H1 (cell line): ENCODE data around the gene SENP2. TPM values are rescaled to one million over a fixed set of nuclear protein-coding genes. Genes with fewer than 3 reads are reported as not detected.
A peak's percentile ranks its signal among the peaks of the same experiment; 100 is the strongest.

Experiments used
- CTCF ChIA-PET: fragments of 300-600 bp; sonication (Branson Sonifier 250); formaldehyde crosslinking; loops from one replicate; lab custom pipeline; 2021; ENCODE audit not compliant: partially characterized antibody; lab: Charles Lee
- POLR2A ChIA-PET: fragments of 300-600 bp; sonication (Branson Sonifier 250); formaldehyde crosslinking; loops from one replicate; lab custom pipeline; 2021; ENCODE audit warnings: inconsistent platforms; ENCODE audit not compliant: partially characterized antibody; lab: Charles Lee
- DNase-seq, 2 experiments: peaks; one replicate each; pipeline versions ENCODE4 v3.0.0 to v3.0.0-alpha.2; 2010 to 2022; ENCODE audit warnings: low spot score in 2 of 2, low read depth in 1 of 2, mixed read lengths in 1 of 2
- FAIRE-seq: peaks from 2 replicates; lab custom pipeline; 2011; peaks lifted over from hg19 to GRCh38; lab: Jason Lieb, UNC
- H2AFZ ChIP-seq: 2 replicates; pipeline ENCODE4 v1.8.1; 2012; ENCODE audit warnings: low read length, inconsistent platforms
- H2AK5ac ChIP-seq: 2 replicates; pipeline ENCODE4 v1.6.1; 2013; ENCODE audit warnings: low read depth, low read length
- H2BK120ac ChIP-seq: replicated peaks from 2 replicates; pipeline ENCODE3; 2013; ENCODE audit warnings: low read depth, low read length, inconsistent platforms
- H2BK12ac ChIP-seq: 2 replicates; pipeline ENCODE4 v1.6.1; 2013; ENCODE audit warnings: low read depth, low read length
- H2BK15ac ChIP-seq: 2 replicates; pipeline ENCODE4 v1.6.1; 2013; ENCODE audit warnings: low read length
- H2BK20ac ChIP-seq: 2 replicates; pipeline ENCODE4 v1.6.1; 2013; ENCODE audit warnings: low read length
- H2BK5ac ChIP-seq: 2 replicates; pipeline ENCODE4 v1.6.1; 2013; ENCODE audit warnings: low read depth, low read length
- H3K14ac ChIP-seq: 2 replicates; pipeline ENCODE4 v1.6.1; 2013; ENCODE audit warnings: inconsistent platforms; ENCODE audit not compliant: insufficient read length
- H3K18ac ChIP-seq: 2 replicates; pipeline ENCODE4 v1.6.1; 2013; ENCODE audit warnings: low read length; ENCODE audit errors: extremely low read depth
- H3K23ac ChIP-seq: 2 replicates; pipeline ENCODE4 v1.6.1; 2013; ENCODE audit warnings: inconsistent platforms; ENCODE audit not compliant: insufficient read length
- H3K23me2 ChIP-seq: 2 replicates; pipeline ENCODE4 v1.6.1; 2013; ENCODE audit warnings: low read depth, low read length
- H3K27ac ChIP-seq: 2 replicates; pipeline ENCODE4 v1.6.1; 2011; ENCODE audit warnings: low read depth, low read length, inconsistent platforms
- H3K27me3 ChIP-seq, 4 experiments: replicated peaks in 1 of 4; 1 replicate in 1 of 4; 2 replicates in 3 of 4; pipeline versions ENCODE4 v1.6.1 to v1.8.1; 2011 to 2013; ENCODE audit warnings: low read length in 3 of 4, mild to moderate bottlenecking in 3 of 4, inconsistent platforms in 2 of 4, mixed read lengths in 2 of 4, moderate library complexity in 1 of 4; ENCODE audit not compliant: control insufficient read depth in 3 of 4, insufficient read depth in 3 of 4; ENCODE audit errors: extremely low read depth in 1 of 4
- H3K36me3 ChIP-seq, 4 experiments: 2 replicates each; pipeline versions ENCODE4 v1.6.1 to v1.8.1; 2011 to 2013; ENCODE audit warnings: mild to moderate bottlenecking in 4 of 4, low read length in 3 of 4, moderate library complexity in 2 of 4, control low read depth in 1 of 4, inconsistent platforms in 1 of 4; ENCODE audit not compliant: insufficient read depth in 4 of 4, control insufficient read depth in 2 of 4
- H3K4ac ChIP-seq: replicated peaks from 2 replicates; pipeline ENCODE3; 2013; ENCODE audit warnings: low read length, low read depth, mixed read lengths, inconsistent platforms; ENCODE audit not compliant: insufficient read length
- H3K4me1 ChIP-seq, 4 experiments: replicated peaks in 1 of 4; 1 replicate in 1 of 4; 2 replicates in 3 of 4; pipeline versions ENCODE4 v1.6.1 to v1.8.1; 2011 to 2013; ENCODE audit warnings: low read length in 3 of 4, inconsistent platforms in 2 of 4, mixed read lengths in 1 of 4; ENCODE audit not compliant: insufficient read depth in 4 of 4, control insufficient read depth in 3 of 4
- H3K4me2 ChIP-seq, 2 experiments: 2 replicates each; pipeline versions ENCODE4 v1.6.1 to v1.8.1; 2011 to 2013; ENCODE audit warnings: low read depth in 2 of 2, low read length in 2 of 2, control low read depth in 1 of 2, inconsistent platforms in 1 of 2, mild to moderate bottlenecking in 1 of 2; ENCODE audit not compliant: insufficient read depth in 1 of 2
- H3K4me3 ChIP-seq, 4 experiments: fragments of 200-600, 300-600 bp in 1 of 4; sonication (generic), shearing (Covaris generic), sonication (Bioruptor Twin) in 1 of 4; 2 replicates each; pipeline versions ENCODE4 v1.5.1 to v1.8.1; 2011 to 2016; ENCODE audit warnings: low read length in 4 of 4, low read depth in 3 of 4, control low read depth in 2 of 4, inconsistent platforms in 2 of 4, mild to moderate bottlenecking in 2 of 4, mixed read lengths in 1 of 4, moderate library complexity in 1 of 4; ENCODE audit not compliant: insufficient read depth in 2 of 4; ENCODE audit errors: extremely low read depth in 1 of 4
- H3K56ac ChIP-seq: replicated peaks from 2 replicates; pipeline ENCODE3; 2013; ENCODE audit warnings: low read depth, mild to moderate bottlenecking, mixed read lengths, low read length, inconsistent platforms; ENCODE audit not compliant: insufficient read length
- H3K79me1 ChIP-seq: 2 replicates; pipeline ENCODE4 v1.6.1; 2013; ENCODE audit warnings: low read depth, low read length, control low read depth
- H3K79me2 ChIP-seq, 2 experiments: 2 replicates each; pipeline versions ENCODE4 v1.6.1 to v1.8.1; 2012 to 2013; ENCODE audit warnings: low read length in 2 of 2, mild to moderate bottlenecking in 2 of 2, inconsistent platforms in 1 of 2; ENCODE audit not compliant: insufficient read depth in 2 of 2, control insufficient read depth in 1 of 2
- H3K9ac ChIP-seq, 4 experiments: replicated peaks in 1 of 4; 1 replicate in 1 of 4; 2 replicates in 3 of 4; pipeline versions ENCODE4 v1.6.1 to v1.8.1; 2011 to 2013; ENCODE audit warnings: low read depth in 3 of 4, low read length in 3 of 4, control low read depth in 2 of 4, mild to moderate bottlenecking in 2 of 4, moderate library complexity in 2 of 4, inconsistent platforms in 1 of 4; ENCODE audit errors: extremely low read depth in 1 of 4
- H3K9me3 ChIP-seq, 2 experiments: 2 replicates each; pipeline versions ENCODE4 v1.6.1 to v1.8.1; 2012 to 2013; ENCODE audit warnings: mild to moderate bottlenecking in 2 of 2, moderate library complexity in 2 of 2, control low read depth in 1 of 2, inconsistent platforms in 1 of 2, low read depth in 1 of 2, low read length in 1 of 2, mixed read lengths in 1 of 2; ENCODE audit not compliant: insufficient read depth in 2 of 2
- H4K20me1 ChIP-seq, 2 experiments: replicated peaks in 1 of 2; 2 replicates each; pipeline versions ENCODE3 to v1.8.1; 2011 to 2013; ENCODE audit warnings: inconsistent platforms in 2 of 2, low read length in 2 of 2, mild to moderate bottlenecking in 1 of 2; ENCODE audit not compliant: insufficient read depth in 2 of 2, control insufficient read depth in 1 of 2
- H4K5ac ChIP-seq: 2 replicates; pipeline ENCODE4 v1.6.1; 2013; ENCODE audit warnings: low read length, low read depth, mixed read lengths, inconsistent platforms; ENCODE audit not compliant: insufficient read length
- H4K8ac ChIP-seq: 2 replicates; pipeline ENCODE4 v1.8.0; 2013; ENCODE audit warnings: mild to moderate bottlenecking, moderate library complexity, low read length, inconsistent platforms; ENCODE audit not compliant: insufficient read depth; ENCODE audit errors: extremely low read depth
- H4K91ac ChIP-seq: replicated peaks from 2 replicates; pipeline ENCODE3; 2013; ENCODE audit warnings: low read length, mixed read lengths, inconsistent platforms; ENCODE audit not compliant: insufficient read length
- ASH2L ChIP-seq: fragments of 200-600, 300-600 bp; sonication (generic); IDR thresholded peaks from one replicate; pipeline ENCODE4 v1.7.1; 2017; ENCODE audit warnings: low read length
- CHD2 ChIP-seq: IDR thresholded peaks from 2 replicates; pipeline ENCODE4 v1.6.1; 2012; ENCODE audit warnings: low read length, improper control_type of control experiment
- KDM5A ChIP-seq: fragments of 200-600 bp; IDR thresholded peaks from 2 replicates; pipeline ENCODE4 v1.7.1; 2012; ENCODE audit warnings: mild to moderate bottlenecking, low read length, inconsistent platforms, mixed read lengths
- RBBP5 ChIP-seq: IDR thresholded peaks from 2 replicates; pipeline ENCODE4 v1.7.1; 2012; ENCODE audit warnings: low read depth, mild to moderate bottlenecking, inconsistent platforms, low read length, moderate library complexity, borderline replicate concordance
- RFX5 ChIP-seq: IDR thresholded peaks from 2 replicates; pipeline ENCODE4 v1.6.1; 2011; ENCODE audit warnings: low read depth, low read length, improper control_type of control experiment, borderline replicate concordance
- RXRA ChIP-seq: IDR thresholded peaks from 2 replicates; pipeline ENCODE4 v1.6.1; 2011; ENCODE audit warnings: low read depth, mild to moderate bottlenecking, low read length, moderate library complexity; ENCODE audit not compliant: insufficient read depth
- SIX5 ChIP-seq: IDR thresholded peaks from 2 replicates; pipeline ENCODE4 v1.6.1; 2011; ENCODE audit warnings: mild to moderate bottlenecking, low read depth, low read length
- SP2 ChIP-seq: IDR thresholded peaks from 2 replicates; pipeline ENCODE4 v1.6.1; 2012; ENCODE audit warnings: mild to moderate bottlenecking, low read length, inconsistent platforms
- WGBS, 2 experiments: shearing (Covaris generic) in 1 of 2; methylation state at CpG; one replicate each; pipeline versions ENCODE4 v1.1.6 to v1.1.7; 2013 to 2015; ENCODE audit warnings: low lambda C conversion rate in 2 of 2, mixed read lengths in 2 of 2, inconsistent platforms in 1 of 2, low coverage in 1 of 2, missing lambda C conversion rate in 1 of 2; ENCODE audit not compliant: insufficient replicate concordance in 2 of 2, insufficient coverage in 1 of 2, insufficient read length in 1 of 2; ENCODE audit errors: extremely low coverage in 1 of 2, missing lambda C conversion rate in 1 of 2; 5-methylcytosine and 5-hydroxymethylcytosine counted together
- polyA plus RNA-seq, 7 experiments: library from polyadenylated mRNA; depleted of rRNA in 3 of 7; stranded (reverse) in 5 of 7; unstranded in 2 of 7; fragments of >200 nt in 5 of 7; fragments of 200-250 nt in 2 of 7; gene quantifications; 1 replicate in 5 of 7; 2 replicates in 1 of 7; 4 replicates in 1 of 7; pipeline versions ENCODE4 v1.2.1 to v1.2.3, GENCODE V29; 2011 to 2013; ENCODE audit warnings: missing spikeins in 2 of 7, mixed read lengths in 2 of 7
- total RNA-seq: library from RNA; stranded (reverse); fragmentation: NEBNext Ultra II Directional; extraction: Animal tissue kit (Norgen Biotek cat#: 25700); gene quantifications from 2 replicates; pipeline ENCODE4 v1.2.1, GENCODE V29; 2021
- TF ChIP-seq, protein P1 (sequence below): IDR thresholded peaks from 2 replicates; pipeline ENCODE4 v1.6.1; 2011; ENCODE audit warnings: low read length, improper control_type of control experiment
- TF ChIP-seq, protein P2 (sequence below): IDR thresholded peaks from 2 replicates; pipeline ENCODE4 v1.6.1; 2012; ENCODE audit warnings: inconsistent platforms

Gene SENP2
- total and polyA plus RNA-seq, 2 of the 8 experiments (the other 6 are each of a cell fraction or from before 2014, with no cell fraction given) = 25.2 to 69.3 TPM

DNA sequence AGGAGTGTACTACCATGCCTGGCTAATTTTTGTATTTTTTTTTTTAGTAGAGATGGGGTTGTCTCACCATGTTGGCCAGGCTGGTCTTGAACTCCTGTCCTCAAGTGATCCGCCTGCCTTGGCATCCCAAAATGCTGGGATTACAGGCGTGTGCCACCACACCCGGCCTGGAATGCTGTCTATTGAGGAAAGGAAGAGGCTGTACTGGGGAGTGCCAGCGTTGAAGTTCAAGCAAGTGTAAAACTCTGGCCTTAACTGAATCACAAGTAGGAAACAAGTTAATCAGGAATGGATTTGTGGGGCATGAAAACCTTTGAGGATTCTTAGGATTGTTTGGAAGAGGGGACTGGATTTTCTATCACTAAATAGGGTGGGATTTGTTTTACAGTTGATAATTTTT is 1.4 kb upstream of the SENP2 start:
- H3K18ac ChIP-seq = no peak overlapping the region
- H3K27ac ChIP-seq = peak overlapping the region; percentile 37; the same call in 1 of the 2 replicates
- DNase-seq (no peak), FAIRE-seq (no peak)
- POLR2A ChIA-PET = interaction anchor here (1.0 to 1.1 kb wide), 2 partner anchors 11 to 353 kb away, joined by 3 read pairs; partner anchors contain the start of gene TRA2B
- no peaks in the 10 kb centered on the region for H3K9me3 ChIP-seq
- H3K23me2 ChIP-seq = peaks cover 12% of the 10 kb centered on the region
- H4K91ac ChIP-seq = no peak overlapping the region
- H3K79me2 ChIP-seq = peaks cover 24 to 68% of the 10 kb centered on the region in 2 experiments
- no peak overlapping the region for H3K4ac ChIP-seq
- CTCF ChIA-PET = interaction anchor here (1.6 kb wide), 1 partner anchor 124 kb away, joined by 3 read pairs; no protein-coding TSS in a partner anchor
- H3K27me3 ChIP-seq = no peaks in the 10 kb centered on the region
- H3K56ac ChIP-seq = no peak overlapping the region
- H3K79me1 ChIP-seq = peaks cover 11% of the 10 kb centered on the region
- no peak overlapping the region for H2BK20ac ChIP-seq
- H3K9ac ChIP-seq = peak overlapping the region in 2 of 4 experiments; percentile 14 to 43; a peak in 1 of 7 replicates
- no peak overlapping the region for H3K23ac ChIP-seq
- H2BK12ac ChIP-seq = no peak overlapping the region
- H3K4me2 ChIP-seq = peak overlapping the region; percentile 88 to 90; a peak in 3 of 4 replicates
- peak overlapping the region in 2 of 4 experiments; percentile 81 to 87; a peak in 4 of 8 replicates for H3K4me3 ChIP-seq
- H3K14ac ChIP-seq = no peak overlapping the region
- H2BK120ac ChIP-seq = no peak overlapping the region
- H2AK5ac ChIP-seq = no peak overlapping the region
- H3K36me3 ChIP-seq = peaks cover 0 to 5% (median 0%) of the 10 kb centered on the region in 4 experiments; a peak in 1 of 8 replicates
- H2AFZ ChIP-seq = no peak overlapping the region
- H4K5ac ChIP-seq = no peak overlapping the region
- no peak overlapping the region for H2BK15ac ChIP-seq
- H2BK5ac ChIP-seq = 0 out of 2 replicates have a peak overlapping the region, but pooled peaks have one; percentile 52
- H4K8ac ChIP-seq = no peak overlapping the region
- WGBS, 2 experiments = 86% methylated on average over 4 of the region's 4 CpGs; no CpG with 5 or more reads in 1 of the 2 experiments
- H3K4me1 ChIP-seq = peaks cover 0 to 22% (median 9%) of the 10 kb centered on the region in 4 experiments; a peak in 6 of 7 replicates
- peaks cover 11% of the 10 kb centered on the region in 2 experiments for H4K20me1 ChIP-seq
- TF ChIP-seq CHD2 (no peak), ASH2L (no peak), RXRA (no peak), SP2 (no peak), SIX5 (no peak), RBBP5 (no peak), KDM5A (no peak), RFX5 (no peak)
- TF ChIP-seq, protein P1, sequence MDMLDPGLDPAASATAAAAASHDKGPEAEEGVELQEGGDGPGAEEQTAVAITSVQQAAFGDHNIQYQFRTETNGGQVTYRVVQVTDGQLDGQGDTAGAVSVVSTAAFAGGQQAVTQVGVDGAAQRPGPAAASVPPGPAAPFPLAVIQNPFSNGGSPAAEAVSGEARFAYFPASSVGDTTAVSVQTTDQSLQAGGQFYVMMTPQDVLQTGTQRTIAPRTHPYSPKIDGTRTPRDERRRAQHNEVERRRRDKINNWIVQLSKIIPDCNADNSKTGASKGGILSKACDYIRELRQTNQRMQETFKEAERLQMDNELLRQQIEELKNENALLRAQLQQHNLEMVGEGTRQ = no peak
- TF ChIP-seq, protein P2, sequence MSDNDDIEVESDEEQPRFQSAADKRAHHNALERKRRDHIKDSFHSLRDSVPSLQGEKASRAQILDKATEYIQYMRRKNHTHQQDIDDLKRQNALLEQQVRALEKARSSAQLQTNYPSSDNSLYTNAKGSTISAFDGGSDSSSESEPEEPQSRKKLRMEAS = no peak
